ENCODE data around the gene WDPCP.

DNA sequence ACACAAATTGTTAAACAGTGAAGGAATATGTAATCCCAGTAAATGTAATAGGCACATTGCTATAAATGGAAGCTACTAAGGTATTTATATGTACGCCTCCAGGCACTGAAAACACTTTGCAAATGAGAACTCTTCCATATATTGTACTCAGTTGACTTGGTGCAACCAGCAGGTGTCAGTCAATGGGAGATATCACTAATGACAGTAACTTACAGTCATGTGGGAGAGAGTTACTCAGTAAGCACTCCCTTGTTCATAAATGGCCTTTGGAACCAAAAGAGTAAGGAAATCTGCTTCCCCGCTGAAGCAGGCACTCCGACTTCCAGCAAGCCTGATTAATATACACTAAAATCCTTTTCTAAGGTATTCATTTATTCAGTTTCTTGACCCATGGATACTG is 6.4 kb upstream of the WDPCP start:
- TF ChIP-seq, protein P1, sequence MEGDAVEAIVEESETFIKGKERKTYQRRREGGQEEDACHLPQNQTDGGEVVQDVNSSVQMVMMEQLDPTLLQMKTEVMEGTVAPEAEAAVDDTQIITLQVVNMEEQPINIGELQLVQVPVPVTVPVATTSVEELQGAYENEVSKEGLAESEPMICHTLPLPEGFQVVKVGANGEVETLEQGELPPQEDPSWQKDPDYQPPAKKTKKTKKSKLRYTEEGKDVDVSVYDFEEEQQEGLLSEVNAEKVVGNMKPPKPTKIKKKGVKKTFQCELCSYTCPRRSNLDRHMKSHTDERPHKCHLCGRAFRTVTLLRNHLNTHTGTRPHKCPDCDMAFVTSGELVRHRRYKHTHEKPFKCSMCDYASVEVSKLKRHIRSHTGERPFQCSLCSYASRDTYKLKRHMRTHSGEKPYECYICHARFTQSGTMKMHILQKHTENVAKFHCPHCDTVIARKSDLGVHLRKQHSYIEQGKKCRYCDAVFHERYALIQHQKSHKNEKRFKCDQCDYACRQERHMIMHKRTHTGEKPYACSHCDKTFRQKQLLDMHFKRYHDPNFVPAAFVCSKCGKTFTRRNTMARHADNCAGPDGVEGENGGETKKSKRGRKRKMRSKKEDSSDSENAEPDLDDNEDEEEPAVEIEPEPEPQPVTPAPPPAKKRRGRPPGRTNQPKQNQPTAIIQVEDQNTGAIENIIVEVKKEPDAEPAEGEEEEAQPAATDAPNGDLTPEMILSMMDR (IDR thresholded peaks at IDR 0.05), result no peak
- TF ChIP-seq EP300 (IDR thresholded peaks at IDR 0.05) (no peak), POLR2A (IDR thresholded peaks at IDR 0.05) (no peak)

All from ovary (tissue), 3 donors.